Epithelial cell of prostate (primary cell): Measurements from ENCODE around the gene EIF3B.
"Not testable (repeated sequence)": the region's sequence is repeated elsewhere in the genome, so short reads cannot be mapped to it uniquely, and the experiment has no call there.

Experiments
- DNase-seq: peaks from one replicate; pipeline ENCODE4 v3.0.0-alpha.2; 2011; ENCODE audit warnings: low read depth, low spot score
- H3K27ac ChIP-seq: fragments of 450-650 bp; 2 replicates; pipeline ENCODE4 v1.5.1; 2017; ENCODE audit warnings: mild to moderate bottlenecking

Gene EIF3B

GRCh38 chr7:2354186-2354938 is at the start of gene EIF3B:
Gene EIF3B (plus strand): TSS chr7:2354827. CDS start chr7:2354922, 95 bp downstream.
- peak; percentile 53 for DNase-seq
- H3K27ac ChIP-seq: peak within 1 kb of the TSS; percentile 90

- DNase-seq, H3K27ac ChIP-seq: not testable (repeated sequence)
Observed at GRCh38 chr7:2305258-2305657, 49.4 kb upstream of the EIF3B start.

- DNase-seq: no peak
- peak overlapping the region; percentile 34 for H3K27ac ChIP-seq
Observed at GRCh38 chr7:2306688-2307087, 47.9 kb upstream of the EIF3B start.

- no peak overlapping the region for H3K27ac ChIP-seq
- no peak for DNase-seq
Observed at GRCh38 chr7:2307690-2308107, 46.9 kb upstream of the EIF3B start.

- H3K27ac ChIP-seq: no peak overlapping the region
- no peak for DNase-seq
Observed at GRCh38 chr7:2309889-2310331, 44.7 kb upstream of the EIF3B start.

- H3K27ac ChIP-seq: no peak overlapping the region
- no peak for DNase-seq
Observed at GRCh38 chr7:2312267-2312929, 42.2 kb upstream of the EIF3B start.

- DNase-seq: no peak
- peak overlapping the region; percentile 73 for H3K27ac ChIP-seq
Observed at GRCh38 chr7:2313450-2314208, 41.0 kb upstream of the EIF3B start.

- H3K27ac ChIP-seq: peak within 1 kb of the TSS; percentile 73
- peak; percentile 77 for DNase-seq
Observed at GRCh38 chr7:2314209-2314955, 40.2 kb upstream of the EIF3B start, which contains the start of gene SNX8. Gene SNX8 (minus strand): TSS chr7:2314441. CDS start chr7:2314421, 20 bp downstream.

- not testable (repeated sequence) for DNase-seq, H3K27ac ChIP-seq
Observed at GRCh38 chr7:2314956-2315530, 39.6 kb upstream of the EIF3B start.

GRCh38 chr7:2315787-2316186 is 38.8 kb upstream of the EIF3B start:
- no peak for DNase-seq
- H3K27ac ChIP-seq: no peak overlapping the region

- no peak overlapping the region for H3K27ac ChIP-seq
- DNase-seq: no peak
Observed at GRCh38 chr7:2316578-2316977, 38.0 kb upstream of the EIF3B start.

- DNase-seq: no peak
- no peak overlapping the region for H3K27ac ChIP-seq
Observed at GRCh38 chr7:2317556-2318293, 36.9 kb upstream of the EIF3B start.

- peak; percentile 6 for DNase-seq
- H3K27ac ChIP-seq: peak overlapping the region; percentile 45
Observed at GRCh38 chr7:2321020-2321419, 33.6 kb upstream of the EIF3B start.

GRCh38 chr7:2325162-2325561 is 29.5 kb upstream of the EIF3B start:
- H3K27ac ChIP-seq: no peak overlapping the region
- no peak for DNase-seq

- no peak for DNase-seq
- H3K27ac ChIP-seq: no peak overlapping the region
Observed at GRCh38 chr7:2326951-2327350, 27.7 kb upstream of the EIF3B start.

GRCh38 chr7:2330493-2330892 is 24.1 kb upstream of the EIF3B start:
- DNase-seq: no peak
- H3K27ac ChIP-seq: no peak overlapping the region

- no peak overlapping the region for H3K27ac ChIP-seq
- DNase-seq: no peak
Observed at GRCh38 chr7:2331707-2332106, 22.9 kb upstream of the EIF3B start.

GRCh38 chr7:2332606-2333231 is 21.9 kb upstream of the EIF3B start:
- not testable (repeated sequence) for DNase-seq, H3K27ac ChIP-seq
